Peyer's patch (tissue), 4 donors: ENCODE data around the gene HPF1.

Experiments
- CTCF ChIP-seq, 6 experiments: fragments of 450-650 bp in 4 of 6; fragments of 200-600 bp in 2 of 6; sonication (generic) in 1 of 6; IDR thresholded peaks; one replicate each; pipeline ENCODE4 v1.5.1; 2017 to 2019; ENCODE audit warnings: antibody characterized with exemption in 6 of 6, mild to moderate bottlenecking in 3 of 6, moderate library complexity in 1 of 6
- POLR2A ChIP-seq, 2 donors: fragments of 450-650 bp; IDR thresholded peaks; one replicate each; pipeline ENCODE4 v1.5.1; 2017; ENCODE audit warnings: antibody characterized with exemption in 2 of 2, mild to moderate bottlenecking in 2 of 2, moderate library complexity in 2 of 2

DNA sequence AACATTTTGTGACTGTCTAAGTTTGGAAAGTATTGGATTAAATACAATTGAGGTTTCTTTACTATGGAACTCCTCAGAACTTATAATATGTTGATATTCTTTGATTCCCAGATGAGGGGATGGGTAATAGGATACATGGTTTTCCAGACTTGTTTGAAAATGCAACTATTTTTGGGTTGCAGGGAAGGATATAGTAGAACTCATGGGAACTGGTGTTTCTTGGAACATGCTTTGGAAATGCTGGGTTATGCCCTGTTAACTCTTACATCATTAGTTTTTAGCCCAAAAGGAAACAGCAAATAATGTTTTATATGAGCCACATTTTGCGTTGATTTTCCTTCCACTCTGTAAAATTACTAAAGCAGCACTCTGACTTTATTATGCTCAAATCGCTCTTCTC lies 41.9 kb downstream of the HPF1 start:
- TF ChIP-seq CTCF (IDR thresholded peaks at IDR 0.05) = no peak
- no peak for TF ChIP-seq POLR2A (IDR thresholded peaks at IDR 0.05)
